Measurements from ENCODE around the gene TMEM212.

- TF ChIP-seq BHLHE40 (IDR thresholded peaks at IDR 0.05; ENCODE audit: borderline replicate concordance), result no peak
- no peak for TF ChIP-seq FOXM1 (IDR thresholded peaks at IDR 0.05; ENCODE audit: borderline replicate concordance)
- TF ChIP-seq SUZ12 (IDR thresholded peaks at IDR 0.05), result no peak
- TF ChIP-seq SP1 (IDR thresholded peaks at IDR 0.05), result no peak
- TF ChIP-seq PKNOX1 (IDR thresholded peaks at IDR 0.05), result no peak
- no peak for TF ChIP-seq NFRKB (IDR thresholded peaks at IDR 0.05)
- no peak for TF ChIP-seq TARDBP (IDR thresholded peaks at IDR 0.05)
- no peak for TF ChIP-seq LEF1 (IDR thresholded peaks at IDR 0.05; ENCODE audit: borderline replicate concordance)
- no peak for TF ChIP-seq FOXK2 (IDR thresholded peaks at IDR 0.05)
- no peak for TF ChIP-seq FOXA1 (IDR thresholded peaks at IDR 0.05)
- no peak for TF ChIP-seq L3MBTL2 (conservative IDR thresholded peaks at IDR 0.05)
- TF ChIP-seq HDGF (IDR thresholded peaks at IDR 0.05; ENCODE audit: borderline replicate concordance), result no peak
Measured at GRCh38 chr3:171825222-171825828, 17.8 kb upstream of the TMEM212 start.
